GM19043 (cell line): Measurements from ENCODE around the gene ZFP62.
A peak's percentile ranks its signal among the peaks of the same experiment; 100 is the strongest.

Experiments
- ATAC-seq: cut with Tn5 transposase; IDR thresholded peaks from one replicate; pipeline ENCODE4 v1.9.1; 2021; ENCODE audit warnings: low read depth; ENCODE audit not compliant: unreplicated experiment

Gene ZFP62

DNA sequence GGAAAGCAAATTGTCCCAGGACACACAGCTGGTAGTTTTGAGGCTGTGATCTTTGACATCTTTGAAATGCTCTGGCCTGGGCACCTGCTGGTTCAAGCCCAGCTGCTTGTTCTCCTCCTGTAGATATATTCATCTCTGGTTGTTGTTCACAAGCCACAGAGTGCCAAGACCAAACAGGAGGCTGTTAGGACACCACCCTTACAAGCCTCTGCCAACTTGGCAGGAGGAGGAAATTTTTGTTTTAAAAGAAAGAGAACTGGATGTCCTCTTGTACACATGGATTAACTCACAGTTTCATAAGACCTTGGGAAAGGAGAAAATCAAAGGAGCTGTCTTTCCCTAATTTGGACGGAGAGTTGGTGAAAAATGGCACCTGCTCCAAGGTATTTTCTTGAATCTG lies 8.5 kb upstream of the ZFP62 start:
- no peak for ATAC-seq

DNA sequence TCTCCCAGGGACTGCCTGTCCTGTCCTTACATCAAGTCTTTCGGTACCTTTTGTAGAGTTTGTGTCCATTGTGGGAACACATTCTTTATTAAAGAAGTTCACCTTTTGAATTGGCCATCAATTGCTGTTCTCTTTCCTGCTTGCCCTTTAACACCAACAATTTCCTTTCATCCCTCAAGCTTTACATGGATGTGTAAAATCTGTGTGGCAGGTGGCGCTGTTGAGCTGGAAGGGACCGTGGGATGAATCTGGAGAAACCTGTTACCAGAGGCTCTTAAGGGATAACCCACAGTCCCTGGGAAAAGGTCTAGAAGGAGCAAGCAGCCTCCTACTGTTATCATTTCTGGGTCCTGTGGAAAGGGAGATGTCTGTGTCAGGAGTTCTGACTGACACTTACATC lies 7.9 kb upstream of the ZFP62 start:
- no peak for ATAC-seq

GRCh38 chr5:180866985-180867384 lies 5.9 kb upstream of the ZFP62 start:
- ATAC-seq, result no peak

DNA sequence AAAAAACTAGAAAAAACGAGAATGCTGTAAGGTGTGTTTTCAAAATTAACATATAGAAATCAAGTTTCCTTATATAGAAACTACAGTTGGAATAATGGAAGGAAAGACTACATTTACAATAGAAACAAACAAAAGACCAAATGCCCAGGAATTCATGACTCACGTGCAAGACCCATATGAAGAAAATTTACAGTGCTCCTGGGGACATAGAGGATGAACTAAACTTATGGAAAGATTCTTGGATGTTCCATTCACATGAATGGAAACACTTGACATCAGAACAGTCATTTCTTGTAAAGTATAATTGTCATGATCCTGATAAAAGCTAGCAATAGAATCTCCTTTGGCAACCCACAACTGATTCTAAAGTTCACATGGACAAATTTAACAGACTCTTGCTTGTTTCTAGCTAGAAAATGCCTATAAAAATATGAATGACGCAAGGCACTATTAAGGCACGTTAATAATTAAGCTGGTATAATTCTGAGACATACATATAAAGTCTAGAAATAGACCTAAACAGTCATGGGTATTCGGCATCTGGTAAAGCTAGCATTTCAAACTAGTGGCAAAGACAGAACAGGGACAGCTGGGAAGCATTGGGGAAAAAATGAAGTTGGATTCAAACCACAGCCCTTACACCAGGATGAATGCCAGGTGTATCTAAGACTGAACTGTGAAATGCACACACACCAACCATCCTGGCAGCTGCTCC lies 5.1 kb upstream of the ZFP62 start:
- no peak for ATAC-seq

- no peak for ATAC-seq
Measured at GRCh38 chr5:180862645-180863044, 1.6 kb upstream of the ZFP62 start.

DNA sequence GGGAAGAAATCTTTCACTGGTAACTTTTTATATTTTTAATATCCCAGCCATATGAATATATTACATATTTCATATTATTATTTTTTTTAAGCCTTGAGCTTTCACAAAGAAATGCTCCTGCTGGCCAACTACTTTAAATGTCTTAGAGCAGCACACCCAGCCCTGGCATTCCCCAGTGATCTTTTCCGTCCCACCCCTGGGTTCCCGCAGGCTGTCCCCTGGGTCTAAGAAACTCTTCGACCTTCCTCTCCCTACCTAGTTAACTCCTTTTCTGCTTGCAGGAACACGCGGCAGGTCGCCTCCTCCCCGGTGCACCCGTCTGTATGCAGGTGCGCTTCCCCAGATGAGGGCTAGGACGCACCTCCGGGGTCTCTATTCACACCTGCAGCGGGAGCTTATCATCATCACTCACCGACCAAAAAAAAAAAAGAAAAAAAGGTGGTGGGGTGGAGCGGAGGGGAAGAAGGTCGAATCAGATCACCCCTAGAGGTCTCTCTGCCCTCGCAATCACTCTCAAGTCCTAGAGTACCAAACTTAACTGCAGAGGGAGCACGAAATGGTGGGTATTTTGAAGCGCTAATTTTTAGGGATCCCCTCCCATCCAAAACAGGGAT lies 696 bp downstream of the ZFP62 start:
- ATAC-seq, result peak; percentile 39

GRCh38 chr5:180858586-180858985 lies 2.5 kb downstream of the ZFP62 start:
- ATAC-seq, result no peak

DNA sequence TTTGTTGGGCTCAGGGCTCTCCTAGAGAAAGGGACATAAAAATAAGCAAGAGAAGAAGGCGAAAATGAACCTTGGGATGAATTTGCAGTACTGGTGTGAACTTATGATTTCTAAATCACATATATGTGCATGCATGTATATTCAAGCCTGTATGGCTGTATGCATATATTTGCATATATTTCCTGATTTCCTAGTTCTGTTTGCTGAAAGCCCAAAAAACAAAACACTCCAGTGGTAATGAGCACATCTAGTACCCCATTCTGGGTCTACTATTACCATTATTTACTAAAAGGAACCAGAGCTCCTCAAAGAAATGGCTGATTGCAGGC lies 7.3 kb downstream of the ZFP62 start:
- no peak for ATAC-seq

DNA sequence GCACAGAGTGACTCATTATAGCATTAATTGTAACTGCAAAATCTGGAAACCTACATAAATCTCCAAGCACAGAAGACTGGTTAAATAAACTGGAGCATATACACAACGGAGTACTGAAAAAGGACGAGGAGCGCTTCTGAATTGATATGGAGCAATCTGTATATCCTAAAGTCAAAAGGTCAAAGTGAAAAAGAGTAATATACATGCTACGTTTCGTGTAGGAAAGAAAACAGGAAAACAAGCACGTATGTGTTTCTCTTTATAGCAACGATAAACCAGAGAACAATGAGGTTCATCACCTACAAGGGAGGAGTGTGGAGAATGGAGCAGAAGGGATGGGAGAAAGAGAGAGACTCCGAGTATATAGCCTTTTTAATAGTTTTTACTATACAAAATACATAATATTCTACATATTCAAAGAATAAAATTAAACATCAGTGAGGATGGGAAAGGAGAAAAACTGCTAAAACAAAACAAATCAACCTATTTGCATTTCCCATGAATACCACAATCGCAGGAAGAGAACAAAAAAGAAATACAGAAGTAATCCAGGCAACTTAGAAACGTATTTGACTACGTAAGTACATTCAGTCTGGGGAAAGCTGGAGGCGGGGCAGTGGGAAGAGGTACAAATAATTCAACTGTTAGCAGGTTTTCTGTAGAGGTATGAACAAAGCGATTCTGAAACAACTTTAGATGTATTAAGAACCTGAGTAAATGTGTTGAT lies 7.8 kb downstream of the ZFP62 start:
- no peak for ATAC-seq

GRCh38 chr5:180852495-180852894 lies 8.6 kb downstream of the ZFP62 start:
- ATAC-seq, result no peak

GRCh38 chr5:180850434-180851078 lies 10.5 kb downstream of the ZFP62 start:
- ATAC-seq, result no peak

DNA sequence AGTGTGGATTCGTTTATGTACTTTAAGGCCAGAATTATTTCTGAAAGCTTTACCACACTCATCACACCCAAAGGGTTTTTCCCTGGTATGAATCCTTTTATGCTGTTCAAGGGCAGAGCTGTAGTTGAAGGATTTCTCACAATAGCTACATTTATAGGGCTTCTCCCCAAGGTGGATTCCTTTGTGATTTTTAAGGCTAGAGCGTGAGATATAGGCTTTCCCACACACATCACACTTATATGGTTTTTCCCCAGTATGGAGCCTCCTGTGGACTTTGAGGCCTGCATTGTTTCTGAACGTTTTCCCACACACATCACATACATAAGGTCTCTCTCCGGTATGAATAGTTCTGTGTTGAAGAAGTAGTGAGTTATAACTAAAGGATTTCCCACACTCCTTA lies 11.2 kb downstream of the ZFP62 start:
- no peak for ATAC-seq

DNA sequence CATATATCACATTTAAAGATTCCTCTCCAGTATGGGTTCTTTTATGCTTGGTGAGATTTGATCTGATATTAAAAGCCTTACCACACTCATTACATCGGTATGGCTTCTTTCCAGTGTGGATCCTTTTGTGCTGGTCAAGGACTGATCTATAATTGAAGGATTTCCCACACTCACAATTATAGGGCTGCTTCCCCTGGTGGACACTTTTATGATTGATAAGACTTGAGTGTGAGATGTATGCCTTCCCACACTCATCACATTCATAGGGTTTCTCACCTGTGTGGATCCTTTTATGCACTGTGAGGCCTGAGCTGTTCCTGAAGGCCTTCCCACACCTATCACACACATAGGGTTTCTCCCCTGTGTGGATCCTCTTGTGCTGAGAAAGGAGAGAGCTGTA lies 12.2 kb downstream of the ZFP62 start:
- no peak for ATAC-seq

- no peak for ATAC-seq
Measured at GRCh38 chr5:180848265-180848664, 12.8 kb downstream of the ZFP62 start.

DNA sequence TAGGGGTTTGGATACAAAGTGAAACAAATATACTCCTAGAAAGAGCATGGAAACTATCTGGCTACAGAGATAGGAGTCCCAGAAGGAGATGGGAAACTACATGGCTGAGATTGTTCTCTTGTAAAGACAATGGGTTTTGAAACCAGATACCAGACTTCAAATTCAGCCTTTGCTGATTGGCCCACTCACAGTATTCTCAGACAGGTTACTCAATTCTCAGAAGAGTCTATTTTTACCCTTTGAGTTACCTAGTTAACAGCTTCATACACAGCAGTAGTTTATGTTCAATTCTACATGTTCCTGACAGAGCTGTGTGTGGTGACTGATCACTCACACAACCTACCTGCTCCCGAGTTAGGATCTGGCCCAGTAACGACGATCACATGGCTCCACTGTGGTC lies 14.1 kb downstream of the ZFP62 start:
- no peak for ATAC-seq

DNA sequence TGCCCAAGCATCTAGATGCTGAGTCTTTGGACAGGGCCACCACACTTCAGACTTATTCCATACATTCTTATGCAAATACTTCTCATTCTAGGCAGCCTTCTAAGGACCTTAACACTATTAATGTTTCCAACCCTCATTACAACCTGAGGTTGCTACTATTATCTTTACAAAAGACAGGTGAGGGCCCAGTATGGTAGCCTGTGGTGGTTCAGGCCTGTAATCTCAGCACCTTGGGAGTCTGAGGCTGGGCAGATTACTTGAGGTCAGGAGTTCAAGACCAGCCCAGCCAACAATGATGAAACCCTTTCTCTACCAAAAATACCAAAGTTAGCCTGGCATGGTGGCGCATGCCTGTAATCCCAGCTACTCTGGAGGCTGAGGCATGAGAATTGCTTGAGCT lies 16.2 kb downstream of the ZFP62 start:
- ATAC-seq, result no peak

GRCh38 chr5:180844432-180844831 lies 16.6 kb downstream of the ZFP62 start:
- ATAC-seq, result no peak

- no peak for ATAC-seq
Measured at GRCh38 chr5:180839935-180840334, 21.1 kb downstream of the ZFP62 start.

DNA sequence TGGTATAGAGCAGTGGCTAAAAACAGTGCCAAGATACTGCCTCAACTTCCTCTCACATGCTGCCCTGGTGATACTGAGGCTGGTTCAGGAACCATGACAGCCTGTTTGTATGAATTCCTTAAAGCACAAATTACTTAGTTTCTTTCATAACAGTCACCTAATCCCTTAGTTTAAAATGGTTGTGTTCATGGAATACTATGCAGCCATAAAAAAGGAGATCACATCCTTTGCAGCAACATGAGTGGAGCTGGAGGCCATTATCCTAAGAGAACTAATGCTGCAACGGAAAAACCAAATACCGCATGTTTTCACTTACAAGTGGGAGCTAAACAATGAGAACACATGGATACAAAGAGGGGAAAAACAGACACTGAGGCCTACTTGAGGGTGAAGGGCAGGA lies 21.8 kb downstream of the ZFP62 start:
- ATAC-seq, result no peak

- ATAC-seq, result no peak
Measured at GRCh38 chr5:180837478-180837877, 23.6 kb downstream of the ZFP62 start.

GRCh38 chr5:180832638-180833068 lies 28.4 kb downstream of the ZFP62 start:
- ATAC-seq, result peak; percentile 53
